Stimulated activated CD4-positive, alpha-beta T cell treated with anti-CD3 and anti-CD28 coated beads, Interleukin-1b, Interleukin-23, amount 100 ng/mL, for 1 hour (primary cell): ENCODE data around the gene NFATC3.

Experiments used
- DNase-seq, 2 donors: peaks; one replicate each; pipeline ENCODE4 v3.0.0-alpha.2; 2020; ENCODE audit warnings: low read depth in 2 of 2

NFATC3 gene

GRCh38 chr16:68246666-68247065 is 161.5 kb downstream of the NFATC3 start:
- DNase-seq, result no peak

DNA sequence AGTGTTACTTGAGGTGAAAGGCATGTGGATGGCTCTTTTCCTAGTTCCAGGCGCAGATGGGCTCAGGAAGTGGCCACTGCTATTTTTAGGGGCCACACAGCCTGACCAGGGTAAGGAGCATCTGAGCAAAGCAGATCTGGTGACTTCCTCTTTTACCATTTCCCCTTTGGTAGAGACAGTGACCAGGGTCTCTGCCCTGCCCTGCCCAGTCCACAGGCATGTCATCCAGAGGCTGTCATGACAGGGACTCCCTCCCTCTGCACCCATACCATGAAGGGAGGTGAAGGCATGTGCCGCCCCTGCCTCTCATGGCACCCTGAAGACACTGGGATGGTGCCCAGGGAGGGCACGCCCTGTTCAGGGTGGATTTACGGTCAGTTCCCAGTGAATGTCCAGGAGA is 162.2 kb downstream of the NFATC3 start:
- DNase-seq, result no peak

DNA sequence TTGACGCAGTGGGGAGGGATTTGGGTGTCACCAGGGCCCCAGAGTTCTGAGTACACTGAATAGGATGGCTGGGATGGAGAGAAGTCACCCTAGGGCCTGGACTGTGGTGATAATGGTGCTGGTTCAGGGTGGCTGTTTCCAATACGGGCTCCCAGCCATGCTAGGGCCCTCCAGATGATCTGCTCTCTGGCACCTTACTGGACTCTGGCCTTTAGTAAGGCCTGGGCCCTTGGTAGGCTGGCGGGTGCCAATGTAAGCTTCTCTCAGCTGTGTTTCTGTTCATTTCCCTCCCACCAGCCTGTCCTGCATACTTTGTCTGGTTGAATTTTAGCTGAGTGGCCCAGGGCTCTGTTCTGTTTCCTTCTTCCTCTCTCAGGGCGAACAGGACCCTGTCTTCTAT is 162.8 kb downstream of the NFATC3 start:
- DNase-seq, result no peak

DNA sequence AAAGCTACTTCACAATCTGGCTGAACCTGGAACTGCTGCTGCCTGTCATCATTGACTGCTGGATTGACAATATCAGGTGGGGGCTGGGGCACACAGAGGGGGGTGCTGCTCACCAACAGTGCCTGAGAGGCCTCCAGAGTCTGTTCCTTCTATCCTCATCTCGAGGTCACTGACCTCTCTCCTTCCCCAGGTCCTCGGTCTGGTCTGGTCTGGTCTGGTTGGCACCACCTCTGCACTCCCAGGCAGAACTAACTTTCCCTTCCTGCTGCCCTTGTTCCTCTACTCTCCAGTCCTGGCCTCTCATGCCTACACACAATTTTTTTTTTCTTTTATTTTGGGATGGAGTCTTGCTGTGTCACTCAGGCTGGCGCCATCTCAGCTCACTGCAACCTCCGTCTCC is 164.2 kb downstream of the NFATC3 start:
- DNase-seq, result no peak

- no peak for DNase-seq
These were observed 165.8 kb downstream of the NFATC3 start for GRCh38 chr16:68250951-68251350.

GRCh38 chr16:68251832-68252231 is 166.7 kb downstream of the NFATC3 start:
- DNase-seq, result no peak

GRCh38 chr16:68252383-68252782 is 167.2 kb downstream of the NFATC3 start:
- no peak for DNase-seq

DNA sequence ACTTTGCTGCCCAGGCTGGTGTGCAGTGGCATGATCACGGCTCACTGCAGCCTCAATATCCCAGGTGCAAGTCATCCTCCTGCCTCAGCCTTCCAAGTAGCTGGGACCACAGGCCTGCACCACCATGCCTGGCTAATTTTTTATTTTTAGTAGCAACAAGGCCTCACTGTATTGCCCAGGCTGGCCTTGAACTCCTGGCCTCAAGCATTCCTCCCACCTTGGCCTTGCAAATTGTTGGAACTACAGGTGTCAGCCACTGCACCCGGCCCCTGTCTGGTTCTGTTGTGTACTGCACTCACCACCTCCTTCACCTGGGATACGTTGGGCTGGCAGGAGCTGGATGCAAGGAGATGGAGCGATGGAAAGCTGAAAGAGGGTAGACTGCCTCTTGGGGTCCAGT is 168.6 kb downstream of the NFATC3 start:
- no peak for DNase-seq

DNA sequence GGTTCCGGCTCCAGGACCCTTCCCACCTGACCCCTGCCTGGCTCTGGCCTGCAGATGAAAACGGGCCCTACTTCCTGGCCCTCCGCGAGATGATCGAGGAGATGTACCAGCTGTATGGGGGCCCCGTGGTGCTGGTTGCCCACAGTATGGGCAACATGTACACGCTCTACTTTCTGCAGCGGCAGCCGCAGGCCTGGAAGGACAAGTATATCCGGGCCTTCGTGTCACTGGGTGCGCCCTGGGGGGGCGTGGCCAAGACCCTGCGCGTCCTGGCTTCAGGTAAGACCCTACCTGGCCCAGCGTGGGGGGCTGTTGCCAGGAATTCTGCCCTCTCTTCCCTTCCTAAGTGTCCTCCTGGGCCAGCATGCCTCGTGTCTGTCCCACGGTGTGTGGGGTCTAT is 170.5 kb downstream of the NFATC3 start:
- no peak for DNase-seq

GRCh38 chr16:68257251-68257905 is 172.2 kb downstream of the NFATC3 start:
- DNase-seq, result no peak

DNA sequence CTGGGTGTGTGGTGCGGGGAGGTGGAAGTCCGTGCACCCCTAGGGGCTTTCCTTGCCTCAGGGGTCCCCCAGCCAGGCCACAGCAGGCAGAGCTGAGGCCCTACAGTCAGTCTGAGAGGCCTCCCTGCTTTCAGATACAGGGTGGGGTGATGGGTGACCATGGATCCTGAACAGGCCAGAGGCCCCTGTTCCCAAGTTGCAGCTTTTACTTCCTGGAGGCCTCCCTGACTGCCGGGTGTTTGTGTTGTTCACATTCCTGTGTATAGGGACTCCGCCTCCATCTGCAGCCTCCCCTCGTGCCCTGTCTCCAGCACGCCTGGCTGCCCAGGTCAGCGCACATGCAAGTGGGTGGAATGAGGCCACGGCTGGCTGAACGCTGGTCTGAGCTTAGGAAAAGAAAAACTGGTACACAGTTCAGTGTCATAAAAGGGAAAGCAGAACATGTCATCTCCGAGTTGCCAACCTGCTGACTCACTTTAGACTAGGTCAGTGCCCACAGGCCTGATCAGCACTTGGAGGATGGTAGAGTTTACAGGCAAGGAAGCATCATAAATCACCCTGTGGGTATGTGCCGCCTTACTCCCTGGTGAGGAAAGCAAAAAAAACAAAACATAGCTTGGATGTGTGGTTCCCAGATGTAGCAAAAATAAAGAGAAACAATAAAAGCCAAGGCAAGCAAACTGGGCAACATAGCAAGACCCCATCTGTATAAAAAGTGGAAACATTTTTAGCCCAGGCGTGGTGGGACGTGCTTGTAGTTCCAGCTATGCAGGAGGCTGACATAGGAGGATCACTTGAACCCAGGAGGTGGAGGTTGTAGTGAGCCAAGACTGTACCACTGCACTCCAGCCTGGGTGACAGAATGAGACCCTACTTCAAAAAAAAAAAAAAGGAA is 173.0 kb downstream of the NFATC3 start:
- DNase-seq, result no peak

- DNase-seq, result no peak
These were observed 174.0 kb downstream of the NFATC3 start for GRCh38 chr16:68259007-68259825.

- no peak for DNase-seq
These were observed 178.5 kb downstream of the NFATC3 start for GRCh38 chr16:68263559-68264127.

DNA sequence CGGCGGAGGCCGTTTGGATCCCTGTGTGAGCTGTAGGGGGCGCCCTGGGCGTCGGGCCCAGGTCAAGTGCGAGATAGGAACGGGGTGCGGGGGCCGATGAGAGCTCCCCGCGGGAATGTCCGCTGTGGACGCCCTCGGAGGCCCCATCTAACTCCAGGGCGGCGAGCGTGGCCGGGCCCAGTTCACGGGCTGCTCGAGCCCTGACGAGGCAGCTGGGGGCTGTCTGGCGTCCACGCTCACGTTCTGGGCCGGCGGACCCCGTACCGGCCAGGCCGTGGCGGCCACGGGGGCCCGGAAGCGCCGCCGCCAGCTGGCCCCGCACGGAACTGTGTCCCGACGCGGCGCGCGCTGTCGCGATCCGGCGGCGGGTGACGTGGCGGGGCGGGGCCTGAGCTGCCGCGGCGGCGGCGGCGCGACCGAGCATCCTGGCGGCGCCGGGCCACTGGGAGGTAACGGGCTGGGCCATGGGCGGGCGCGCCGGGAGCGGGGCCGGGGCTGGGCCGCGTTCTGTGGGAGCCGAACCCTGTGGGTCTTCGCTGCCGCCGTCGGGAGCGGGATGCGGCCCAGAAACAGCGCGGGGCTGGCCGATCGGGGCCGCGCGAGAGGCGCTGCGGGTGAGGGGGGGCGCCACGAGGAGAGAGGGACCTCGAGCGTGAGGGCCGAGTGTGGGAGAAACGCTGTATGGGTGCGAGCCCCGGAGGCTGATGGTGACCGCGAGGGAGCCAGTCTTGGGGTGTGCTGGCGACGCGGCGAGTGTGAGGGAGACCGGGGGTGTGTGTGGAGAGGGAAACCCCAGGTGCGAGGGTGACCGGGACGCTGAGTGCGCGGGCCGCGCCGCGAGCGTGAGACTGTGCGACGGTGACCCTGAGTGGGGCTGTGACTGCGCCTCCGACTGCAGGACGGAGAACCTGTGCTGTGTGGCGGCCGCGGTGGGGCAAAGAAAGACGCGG is 179.2 kb downstream of the NFATC3 start, which contains the start of gene SLC7A6:
TSS of gene SLC7A6 (plus strand) at position 399 of the 950 bp plus-strand sequence. CDS start 10,201 bp downstream, outside the sequence.
- peak; percentile 57 to 73 for DNase-seq

GRCh38 chr16:68265078-68265920 is 180.1 kb downstream of the NFATC3 start:
- no peak for DNase-seq

DNA sequence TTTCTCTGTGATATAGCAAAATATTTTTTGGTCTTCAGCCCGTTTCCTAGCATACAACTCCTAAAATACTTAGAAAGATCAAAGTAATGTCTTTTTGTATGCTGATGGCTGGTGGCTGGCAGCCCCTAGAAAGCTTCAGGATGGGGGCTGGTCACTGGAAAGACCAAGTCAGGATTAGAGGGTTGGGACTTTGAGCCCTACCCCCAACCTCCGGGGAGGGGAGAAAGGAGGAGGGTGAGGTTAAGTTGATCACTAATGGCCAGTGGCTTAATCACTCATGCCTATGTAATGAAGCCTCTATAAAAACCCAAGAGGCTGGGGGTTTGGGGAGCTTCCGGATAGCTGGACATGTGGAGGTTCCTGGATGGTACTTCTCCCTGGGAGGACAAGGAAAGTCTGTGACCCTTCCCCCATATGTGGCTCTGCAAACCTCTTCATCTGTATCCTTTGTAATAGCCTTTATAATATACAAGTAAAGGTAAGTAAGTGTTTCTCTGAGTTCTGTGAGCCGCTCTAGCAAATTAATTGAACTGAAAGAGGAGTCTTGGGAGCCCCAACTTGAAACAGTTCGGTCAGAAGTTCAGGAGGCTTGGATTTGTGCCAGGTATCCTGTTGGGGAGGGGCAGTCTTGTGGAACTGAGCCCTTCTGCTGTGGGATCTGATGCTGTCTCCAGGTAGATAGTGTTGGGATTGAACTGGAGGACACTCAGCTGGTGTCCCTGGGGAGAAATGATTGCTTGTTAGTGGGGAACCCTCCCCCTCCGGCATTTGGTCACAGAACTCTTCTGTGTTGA is 182.6 kb downstream of the NFATC3 start:
- DNase-seq, result no peak

DNA sequence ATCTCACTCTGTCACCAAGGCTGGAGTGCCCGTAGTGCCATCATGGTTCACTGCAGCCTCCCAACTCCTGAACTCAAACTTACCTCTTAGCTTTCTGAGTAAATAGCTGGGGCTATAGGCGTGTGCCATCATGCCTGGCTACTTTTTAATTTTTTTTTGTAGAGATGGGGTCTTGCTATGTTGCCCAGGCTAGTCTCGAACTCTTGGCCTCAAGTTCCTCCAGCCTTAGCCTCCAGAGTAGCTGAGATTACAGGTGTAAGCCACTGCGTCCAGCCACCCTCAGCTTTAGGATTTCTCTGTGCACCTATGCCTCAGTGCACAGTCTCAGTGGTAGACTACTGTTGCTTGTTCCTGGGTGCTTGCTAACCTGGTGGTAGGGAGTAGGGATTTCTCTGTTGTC is 184.6 kb downstream of the NFATC3 start:
- DNase-seq, result no peak

- no peak for DNase-seq
These were observed 185.2 kb downstream of the NFATC3 start for GRCh38 chr16:68270353-68270752.
